Neural cell (in vitro differentiated cells): Measurements from ENCODE around the gene DPF1.

Source experiments
- CTCF ChIP-seq: fragments of 450-650 bp; IDR thresholded peaks from 2 replicates; pipeline ENCODE4 v1.5.1; 2014; ENCODE audit warnings: antibody characterized with exemption, mild to moderate bottlenecking, moderate library complexity; ENCODE audit not compliant: poor library complexity, severe bottlenecking
- EP300 ChIP-seq: fragments of 450-650 bp; conservative IDR thresholded peaks from 2 replicates; pipeline ENCODE4 v1.6.1; 2014; ENCODE audit warnings: antibody characterized with exemption, mild to moderate bottlenecking, moderate library complexity; ENCODE audit not compliant: poor library complexity, severe bottlenecking
- MXI1 ChIP-seq: fragments of 450-650 bp; conservative IDR thresholded peaks from 2 replicates; pipeline ENCODE4 v1.6.1; 2014; ENCODE audit warnings: antibody characterized with exemption, mild to moderate bottlenecking; ENCODE audit not compliant: poor library complexity, severe bottlenecking
- POLR2AphosphoS5 ChIP-seq: IDR thresholded peaks from 2 replicates; pipeline ENCODE4 v1.6.1; 2012
- SMC3 ChIP-seq: fragments of 450-650 bp; conservative IDR thresholded peaks from 2 replicates; pipeline ENCODE4 v1.6.1; 2014; ENCODE audit warnings: antibody characterized with exemption, mild to moderate bottlenecking, moderate library complexity; ENCODE audit not compliant: poor library complexity

GRCh38 chr19:38273499-38273898 is 49.5 kb upstream of the DPF1 start:
- TF ChIP-seq CTCF (no peak), POLR2AphosphoS5 (no peak), EP300 (no peak), MXI1 (no peak), SMC3 (no peak)
